Stimulated activated CD4-positive, alpha-beta T cell treated with anti-CD3 and anti-CD28 coated beads, Interleukin-4, amount 100 ng/mL, for 48 hours (primary cell): ENCODE measurements around the gene CCDC116.
"Not testable (repeated sequence)": the region's sequence is repeated elsewhere in the genome, so short reads cannot be mapped to it uniquely, and the experiment has no call there.

Experiments
- DNase-seq, 2 donors: peaks; one replicate each; pipeline ENCODE4 v3.0.0-alpha.2; 2020; ENCODE audit warnings: low read depth in 2 of 2

The CCDC116 gene

DNA sequence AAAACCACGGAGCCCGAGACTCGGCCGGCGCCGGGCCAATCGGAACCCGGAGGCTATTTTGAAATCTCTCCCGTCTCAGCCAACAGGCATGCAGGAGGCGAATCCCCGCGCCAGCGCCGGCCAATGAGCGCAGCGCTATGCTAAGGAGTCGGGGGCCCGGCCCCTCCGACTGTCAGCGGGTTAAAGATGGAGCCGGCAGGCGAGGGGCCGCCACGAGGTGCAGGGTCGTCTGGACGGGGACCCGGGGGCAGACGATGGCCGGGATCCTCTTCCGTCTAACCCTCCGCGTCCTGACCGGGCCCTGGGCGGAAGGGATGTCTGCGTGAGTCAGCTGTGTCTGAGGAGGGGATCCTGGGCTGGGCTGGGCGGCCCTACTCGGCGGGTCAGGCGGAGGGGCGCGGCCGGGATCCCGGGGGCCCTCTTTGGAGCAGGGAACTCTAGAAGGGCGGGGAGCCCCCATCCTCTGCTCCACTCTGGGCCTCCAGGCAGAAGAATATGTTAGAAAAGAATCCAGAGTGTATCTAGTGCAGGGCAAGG is 19.5 kb downstream of the CCDC116 start:
- peak; percentile 85 for DNase-seq

DNA sequence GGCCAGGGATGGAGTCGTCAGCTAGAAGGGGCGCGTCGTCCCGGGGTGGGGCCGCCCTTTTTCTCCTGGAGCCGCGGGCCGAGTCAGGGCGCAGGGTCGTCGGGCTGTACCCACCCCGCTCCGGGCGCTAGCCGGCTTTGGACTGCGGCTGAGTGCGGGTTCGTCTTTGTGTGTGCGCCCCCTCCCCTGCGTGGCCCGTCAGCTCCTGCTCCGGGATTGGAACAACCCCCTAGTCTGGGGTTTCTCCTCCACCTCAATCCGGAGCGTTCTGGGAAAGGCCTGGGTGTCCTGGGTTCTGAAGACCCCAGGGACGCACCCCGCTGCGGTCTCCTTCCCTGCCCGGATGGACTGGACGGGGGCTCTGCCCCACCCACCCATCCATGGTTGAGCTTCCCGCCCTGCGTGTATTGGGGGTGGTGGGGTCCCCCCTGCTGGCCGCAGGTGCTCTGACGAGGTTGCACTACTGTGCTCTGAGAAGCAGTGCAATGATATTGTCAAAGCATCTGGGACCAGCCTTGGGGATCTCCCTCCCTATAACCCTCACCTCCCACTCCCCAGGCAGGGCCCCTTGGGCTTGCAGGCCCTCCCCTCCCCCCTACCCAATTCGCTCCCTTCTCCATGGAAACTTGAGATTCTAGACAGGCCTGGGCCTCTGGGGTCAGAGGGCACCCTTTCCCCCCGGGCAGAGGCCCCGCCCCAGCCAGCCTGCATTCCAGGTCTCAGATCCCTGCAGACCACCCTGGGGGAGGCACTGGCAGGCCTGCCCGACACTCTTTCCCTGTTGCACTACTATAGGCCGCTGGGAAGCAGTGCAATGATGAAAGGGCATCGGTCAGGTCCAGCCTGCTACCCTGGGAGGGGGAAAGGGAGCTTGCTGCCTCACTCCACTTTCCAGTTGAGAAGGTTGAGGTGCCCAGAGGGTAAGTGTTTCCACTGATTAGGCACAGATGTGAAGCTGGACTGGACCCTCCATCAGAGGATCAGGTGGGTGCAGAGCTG is 20.3 kb downstream of the CCDC116 start:
- no peak for DNase-seq

DNA sequence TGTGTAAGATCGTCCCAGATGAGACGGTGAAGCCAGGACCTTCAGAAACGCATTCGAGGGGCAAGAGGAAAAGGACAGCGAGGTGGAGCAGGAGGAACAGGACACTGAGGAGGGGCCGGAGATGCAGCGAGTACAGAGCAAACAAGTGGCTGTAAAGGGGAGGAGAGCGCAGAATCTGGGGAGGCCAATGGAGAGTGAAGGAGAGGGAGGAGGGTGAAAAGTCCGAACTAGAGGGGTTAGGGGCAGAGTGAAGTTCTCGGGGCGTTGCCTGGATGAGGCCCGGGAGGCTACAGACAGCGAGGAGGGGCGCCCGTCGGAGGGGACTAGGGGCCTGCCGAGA is 24.4 kb downstream of the CCDC116 start:
- DNase-seq: no peak

DNA sequence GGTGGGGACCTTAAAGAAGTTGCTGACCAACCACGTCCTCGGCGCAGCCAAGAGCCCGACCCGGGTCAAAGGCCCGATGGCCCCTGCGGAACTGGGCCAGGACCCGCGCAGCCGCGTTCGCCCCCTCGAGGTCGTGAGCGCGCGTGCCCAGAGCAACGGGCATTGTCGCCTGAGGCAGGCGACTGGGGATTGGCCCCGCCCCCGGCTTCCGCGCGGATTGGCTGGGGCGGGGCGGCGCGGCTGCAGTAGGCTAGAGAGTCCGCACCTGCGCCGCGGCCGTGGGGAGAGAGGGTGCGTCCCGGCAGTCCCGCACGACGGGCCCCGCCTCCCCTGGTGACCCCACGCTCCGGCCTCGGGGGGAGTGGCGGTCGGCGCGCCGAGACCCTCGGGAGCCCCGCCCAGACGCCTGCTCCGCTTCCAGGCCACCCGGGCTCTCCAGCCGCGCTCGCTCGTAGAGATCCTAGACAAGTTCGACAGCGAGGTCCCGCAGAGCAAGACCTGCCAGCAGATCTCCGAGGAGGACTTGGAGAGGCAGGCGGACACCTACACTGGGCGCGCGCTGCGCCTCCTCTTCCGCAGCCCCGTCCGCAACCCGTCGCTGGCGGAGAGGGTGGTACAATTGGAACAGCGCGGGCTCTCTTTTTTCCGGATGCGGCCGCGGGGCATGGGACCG is 24.9 kb downstream of the CCDC116 start:
- DNase-seq: peak; percentile 64 to 77

DNA sequence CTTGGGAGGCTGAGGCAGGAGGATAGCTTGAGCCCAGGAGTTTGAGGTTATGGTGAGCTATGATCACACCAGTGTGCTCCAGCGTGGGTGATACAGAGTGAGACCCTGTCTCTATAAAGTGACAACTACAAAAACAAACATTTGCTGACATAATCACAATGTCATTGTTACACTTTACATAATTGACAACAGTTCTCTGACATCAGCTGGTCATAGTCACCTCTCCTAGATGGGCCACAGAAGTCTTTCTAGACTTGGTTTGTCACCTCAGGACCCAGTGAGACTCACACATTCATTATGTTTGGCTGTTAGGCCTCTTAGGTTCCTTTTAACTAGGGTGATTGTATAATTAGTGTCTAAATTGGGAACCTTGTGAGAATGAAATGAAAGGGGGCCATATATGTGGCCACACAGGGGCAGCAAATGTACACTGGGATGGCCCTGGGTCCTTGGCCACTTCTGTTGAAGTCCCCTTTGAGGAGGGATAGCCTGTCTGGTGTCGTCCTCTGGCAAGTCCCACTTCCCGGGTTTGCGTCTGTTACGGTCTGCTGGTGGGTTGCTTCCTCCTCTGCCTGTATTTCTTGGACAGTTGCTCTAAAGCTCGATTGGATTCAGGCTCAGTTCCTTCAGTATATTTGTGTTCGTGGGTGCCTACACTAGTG is 27.4 kb downstream of the CCDC116 start:
- no peak for DNase-seq

DNA sequence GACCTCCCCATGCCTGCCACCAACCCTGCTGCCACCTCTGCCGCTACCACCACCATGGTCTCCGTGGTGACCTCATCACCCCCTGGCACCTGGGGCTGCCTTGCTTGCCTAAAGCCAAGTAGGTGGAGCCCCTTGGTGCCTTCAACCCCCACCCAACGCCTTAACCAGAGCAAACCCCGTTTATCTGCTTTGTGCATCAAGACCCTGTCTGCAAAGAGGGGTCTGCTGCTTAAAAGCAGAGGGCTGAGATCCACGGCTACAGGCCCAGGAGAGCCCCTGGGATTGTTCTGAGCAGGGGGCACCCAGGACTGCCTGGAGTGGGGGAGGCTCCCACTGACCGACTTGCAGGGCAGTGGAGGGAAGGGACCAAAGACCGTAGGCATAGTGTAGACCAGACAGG is 28.3 kb downstream of the CCDC116 start:
- no peak for DNase-seq

DNA sequence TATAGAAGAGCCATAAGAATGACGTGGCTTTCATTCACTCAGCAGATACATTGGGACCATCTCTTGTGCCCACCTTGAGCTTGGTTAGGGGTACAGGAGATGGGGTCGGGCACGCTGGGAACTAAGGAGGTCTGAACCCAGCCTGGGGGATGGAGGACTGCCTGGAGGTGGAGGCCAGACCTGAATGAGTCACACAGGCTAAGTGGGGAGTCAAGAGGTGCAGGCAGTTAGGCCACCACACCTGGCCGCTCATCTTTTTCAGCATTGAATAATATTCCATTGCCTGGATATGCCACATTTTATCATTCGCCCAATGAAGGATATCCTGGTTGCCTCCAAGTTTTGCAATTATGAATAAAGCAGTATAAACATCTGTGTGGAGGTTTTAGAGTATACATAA is 29.4 kb downstream of the CCDC116 start:
- DNase-seq: no peak

DNA sequence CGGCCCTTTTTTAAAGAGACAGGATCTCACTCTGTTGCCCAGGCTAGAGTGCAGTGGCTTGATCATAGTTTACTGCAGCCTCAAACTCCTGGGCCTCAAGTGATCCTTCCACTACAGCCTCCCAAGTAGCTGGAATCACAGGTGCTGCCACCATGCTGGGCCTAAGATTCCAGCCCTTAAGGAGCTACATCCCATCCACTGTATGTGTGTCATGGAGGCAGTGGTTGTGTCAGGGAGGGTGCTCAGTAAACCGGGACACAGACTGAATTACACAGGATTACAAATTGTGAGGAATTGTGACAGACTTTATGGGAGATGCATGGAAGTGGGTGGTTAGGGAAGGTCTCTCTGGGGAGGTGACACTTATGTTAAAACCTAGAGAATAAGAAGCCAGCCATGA is 31.2 kb downstream of the CCDC116 start:
- DNase-seq: no peak

DNA sequence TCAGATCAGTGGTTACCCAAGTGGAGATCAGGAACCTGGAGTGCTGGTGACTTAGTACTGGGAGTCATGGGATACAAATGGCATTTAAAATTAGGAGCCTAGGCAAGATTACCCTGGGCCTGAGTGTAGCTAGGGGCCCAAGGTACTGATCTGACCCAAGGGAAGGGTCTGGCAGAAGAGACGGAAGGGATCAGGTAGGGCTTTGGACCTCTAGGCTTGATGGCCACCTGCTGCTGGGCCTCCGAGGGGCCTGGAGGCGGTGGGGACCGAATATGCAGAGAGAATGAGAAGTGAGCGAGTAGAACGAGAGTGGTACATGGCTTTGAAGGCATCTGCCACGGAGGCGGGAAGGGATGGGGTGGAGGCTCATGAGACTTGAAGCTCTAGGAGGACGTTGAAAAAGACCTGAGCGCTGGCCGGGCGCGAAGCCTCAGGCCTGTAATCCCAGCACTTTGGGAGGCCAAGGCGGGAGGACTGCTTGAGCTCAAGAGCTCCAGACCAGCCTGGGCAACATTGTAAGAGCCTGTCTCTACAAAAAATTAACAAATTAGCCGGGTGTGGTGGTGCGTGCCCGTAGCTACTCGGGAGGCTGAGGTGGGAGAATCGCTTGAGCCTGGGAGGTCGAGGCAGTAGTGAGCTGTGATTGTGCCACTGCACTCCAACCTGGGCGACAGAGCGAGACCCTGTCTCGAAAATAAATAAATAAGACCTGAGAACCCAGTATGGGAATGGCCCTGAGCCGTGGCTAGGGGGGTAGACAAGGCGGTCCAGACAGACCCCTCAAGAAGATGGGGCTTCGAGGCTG is 32.7 kb downstream of the CCDC116 start:
- DNase-seq: no peak

DNA sequence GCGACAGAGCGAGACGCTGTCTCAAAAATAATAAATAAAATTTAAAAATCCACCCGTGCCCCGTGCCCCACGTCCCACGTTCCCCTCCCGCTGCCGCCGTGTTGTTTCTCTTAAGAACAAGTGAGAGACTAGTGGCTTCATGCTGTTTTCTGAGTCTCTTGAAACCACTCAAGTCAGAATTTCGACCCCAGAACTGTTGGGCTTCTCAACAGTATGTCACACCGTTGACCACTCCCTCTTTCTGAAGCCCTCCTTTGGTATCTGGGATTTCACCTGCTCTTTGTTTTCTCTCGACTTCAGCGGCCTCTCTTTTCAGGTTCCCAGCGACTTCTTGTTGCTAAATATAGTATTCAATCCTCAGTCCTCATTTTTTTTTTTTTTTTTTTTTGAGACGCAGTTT is 34.2 kb downstream of the CCDC116 start:
- DNase-seq: no peak

DNA sequence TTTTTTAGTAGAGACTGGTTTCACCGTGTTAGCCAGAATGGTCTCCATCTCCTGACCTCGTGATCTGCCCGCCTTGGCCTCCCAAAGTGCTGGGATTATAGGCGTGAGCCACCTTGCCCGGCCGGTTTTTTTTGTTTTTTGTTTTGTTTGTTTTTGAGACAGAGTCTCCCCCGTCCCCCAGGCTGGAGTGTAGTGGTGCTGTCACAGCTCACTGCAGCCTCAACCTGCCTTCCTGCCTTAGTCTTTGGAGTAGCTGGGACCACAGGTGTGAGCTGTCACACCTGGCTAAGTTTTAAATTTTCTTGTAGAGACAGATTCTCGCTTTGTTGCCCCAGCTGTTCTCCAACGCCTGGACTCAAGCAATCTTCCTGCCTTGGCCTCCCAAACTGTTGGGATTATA is 36.5 kb downstream of the CCDC116 start:
- DNase-seq: no peak

DNA sequence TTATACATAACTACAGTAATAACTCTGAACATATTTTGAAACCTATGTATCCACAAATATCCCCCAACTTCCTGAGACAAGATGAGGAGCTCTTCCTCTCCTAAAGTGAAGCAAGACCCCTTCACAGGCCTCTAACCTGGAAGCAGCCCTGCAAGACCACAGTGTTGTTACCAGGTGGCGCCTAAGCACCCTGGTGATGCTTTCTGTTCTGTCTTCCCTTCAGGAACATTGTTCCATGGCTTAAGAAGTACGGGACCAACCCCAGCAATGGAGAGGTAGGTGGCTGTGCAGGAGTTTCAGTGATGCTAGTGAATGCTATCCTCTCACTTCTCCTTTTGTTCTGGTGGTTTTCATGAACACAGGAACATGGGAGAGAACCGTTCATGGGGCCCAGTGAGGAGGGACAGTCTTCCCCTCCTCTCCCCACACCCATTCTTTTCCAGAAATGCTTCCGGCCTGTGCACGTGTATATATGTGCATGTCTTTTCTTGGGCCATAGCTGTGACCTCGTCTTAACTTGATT is 39.6 kb downstream of the CCDC116 start:
- no peak for DNase-seq

DNA sequence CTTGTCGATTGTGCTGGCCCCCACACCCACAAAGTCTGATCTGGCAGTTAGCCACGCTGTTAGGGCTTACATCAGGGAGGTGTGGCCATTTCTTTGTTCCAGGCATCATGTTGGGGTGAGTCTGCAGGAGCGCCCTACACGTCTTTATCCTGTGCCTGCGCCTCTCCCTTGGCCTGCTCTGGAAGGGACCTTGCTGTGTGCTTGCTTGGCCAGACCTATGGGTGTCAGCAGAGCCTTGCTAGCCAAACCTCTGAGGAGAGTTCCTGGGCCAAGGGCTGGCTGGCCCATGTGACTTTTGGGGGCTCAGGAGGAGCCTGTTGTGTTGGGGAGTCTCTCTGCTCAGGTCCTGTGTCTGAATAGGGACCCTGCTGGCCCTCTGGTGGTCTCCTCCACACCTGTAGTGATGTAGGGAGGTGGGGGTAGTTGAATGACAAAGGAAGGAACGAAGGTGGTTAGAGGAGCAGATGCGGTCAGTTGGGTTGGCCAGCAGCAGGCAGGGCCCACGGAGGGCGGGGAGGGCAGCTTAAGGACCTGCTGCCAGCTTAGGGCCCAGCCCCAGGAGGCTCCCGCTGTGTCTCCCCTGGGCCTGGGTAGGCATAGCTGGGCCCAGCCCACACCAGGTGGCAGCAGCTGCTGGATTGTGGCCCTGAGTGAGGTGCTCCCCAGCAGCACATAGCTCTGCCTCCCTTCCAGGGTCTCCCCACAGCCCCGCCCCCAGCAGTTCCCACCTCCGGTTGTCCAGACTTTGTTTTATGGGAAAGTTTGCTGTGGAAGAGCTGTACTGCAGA is 41.2 kb downstream of the CCDC116 start:
- DNase-seq: no peak

DNA sequence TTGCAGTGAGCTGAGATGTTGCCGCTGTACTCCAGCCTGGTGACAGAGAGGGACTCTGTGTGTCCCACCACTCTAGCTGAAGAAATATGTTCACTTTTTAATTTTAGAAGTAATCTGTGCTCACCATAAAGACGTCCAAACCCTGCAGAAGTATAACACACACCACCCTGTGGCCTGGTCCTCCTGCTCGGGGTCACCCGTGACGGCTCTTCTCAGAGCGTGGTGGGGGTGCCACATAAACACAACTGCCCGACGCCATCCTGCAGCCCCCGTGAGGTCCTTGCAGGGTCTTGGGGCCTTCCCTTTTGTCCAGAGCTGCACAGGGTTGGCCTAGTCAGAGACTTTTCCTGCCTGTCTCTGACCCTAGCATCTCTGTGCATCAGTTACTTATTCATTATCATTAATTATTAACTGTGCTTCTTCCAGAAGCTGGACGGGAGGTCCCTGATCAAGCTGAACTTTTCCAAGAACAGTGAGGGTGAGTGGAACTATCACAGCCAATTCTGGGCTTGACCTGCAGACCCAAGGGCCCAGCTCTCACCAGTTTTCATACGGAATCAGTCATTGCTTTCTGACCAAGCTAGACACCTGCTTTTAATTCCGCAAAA is 42.2 kb downstream of the CCDC116 start:
- no peak for DNase-seq

DNA sequence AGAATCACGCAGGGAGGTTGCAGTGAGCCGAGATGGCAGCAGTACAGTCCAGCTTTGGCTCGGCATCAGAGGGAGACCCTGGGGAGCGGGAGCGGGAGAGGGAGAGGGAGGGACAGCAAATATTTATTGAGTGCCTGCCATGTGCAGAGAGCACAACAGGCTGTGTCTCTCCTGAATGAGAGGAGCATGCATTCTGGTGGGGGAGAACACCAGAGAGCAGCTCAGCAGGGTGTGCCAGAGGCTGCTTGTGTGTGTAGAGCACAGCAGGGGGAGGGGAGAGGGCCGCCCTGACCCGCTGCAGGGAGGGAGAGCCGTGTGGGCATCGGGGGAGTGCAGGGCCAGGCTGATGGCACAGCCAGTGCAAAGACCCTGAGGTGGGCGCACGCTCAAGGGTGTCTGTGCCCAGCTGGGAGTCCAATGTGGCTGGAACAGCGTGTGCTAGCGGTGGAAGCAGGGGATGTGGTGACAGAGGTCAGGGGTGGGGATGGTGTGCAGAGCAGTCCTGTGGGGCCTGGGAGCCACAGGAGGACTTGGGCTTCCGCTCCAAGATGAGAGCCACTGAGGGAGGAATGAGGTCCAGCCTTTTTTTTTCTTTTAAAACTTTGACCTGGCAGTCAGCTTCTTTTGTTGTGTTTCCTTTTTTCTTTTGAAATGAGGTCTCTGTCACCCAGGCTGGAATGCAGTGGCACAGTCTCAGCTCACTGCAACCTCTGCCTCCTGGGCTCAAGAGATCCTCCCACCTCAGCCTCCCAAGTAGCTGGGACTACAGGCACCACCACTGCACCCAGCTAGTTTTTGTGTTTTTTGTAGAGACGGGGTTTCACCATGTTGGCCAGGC is 45.3 kb downstream of the CCDC116 start:
- no peak for DNase-seq

DNA sequence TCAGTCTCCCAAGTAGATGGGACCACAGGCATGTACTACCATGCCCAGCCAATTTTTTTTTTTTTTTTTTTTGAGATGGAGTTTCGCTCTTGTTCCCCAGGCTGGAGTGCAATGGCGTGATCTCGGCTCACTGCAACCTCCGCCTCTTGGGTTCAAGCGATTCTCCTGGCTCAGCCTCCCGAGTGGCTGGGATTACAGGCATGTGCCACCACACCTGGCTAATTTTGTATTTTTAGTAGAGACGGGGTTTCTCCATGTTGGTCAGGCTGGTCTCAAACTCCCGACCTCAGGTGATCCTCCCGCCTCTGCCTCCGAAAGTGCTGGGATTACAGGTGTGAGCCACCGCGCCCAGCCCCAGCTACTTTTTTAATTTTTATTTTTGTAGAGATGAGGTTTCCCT is 46.3 kb downstream of the CCDC116 start:
- DNase-seq: not testable (repeated sequence)

DNA sequence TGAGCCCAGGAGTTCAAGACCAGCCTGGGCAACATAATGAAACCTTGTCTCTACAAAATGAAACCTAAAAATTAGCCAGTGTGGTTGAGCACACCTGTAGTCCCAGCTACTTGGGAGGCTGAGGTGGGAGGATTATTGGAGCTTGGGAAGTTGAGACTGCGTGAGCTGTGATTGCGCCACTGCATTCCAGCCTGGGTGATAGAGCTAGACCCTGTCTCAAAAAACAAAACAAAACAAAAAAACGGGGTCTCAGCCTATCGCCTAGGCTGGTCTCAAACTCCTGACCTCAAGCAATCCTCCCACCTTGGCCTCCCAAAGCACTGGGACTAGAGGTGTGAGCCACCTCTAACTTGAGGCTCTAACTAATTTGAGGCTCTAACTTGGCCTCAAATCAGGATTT is 46.8 kb downstream of the CCDC116 start:
- DNase-seq: no peak

DNA sequence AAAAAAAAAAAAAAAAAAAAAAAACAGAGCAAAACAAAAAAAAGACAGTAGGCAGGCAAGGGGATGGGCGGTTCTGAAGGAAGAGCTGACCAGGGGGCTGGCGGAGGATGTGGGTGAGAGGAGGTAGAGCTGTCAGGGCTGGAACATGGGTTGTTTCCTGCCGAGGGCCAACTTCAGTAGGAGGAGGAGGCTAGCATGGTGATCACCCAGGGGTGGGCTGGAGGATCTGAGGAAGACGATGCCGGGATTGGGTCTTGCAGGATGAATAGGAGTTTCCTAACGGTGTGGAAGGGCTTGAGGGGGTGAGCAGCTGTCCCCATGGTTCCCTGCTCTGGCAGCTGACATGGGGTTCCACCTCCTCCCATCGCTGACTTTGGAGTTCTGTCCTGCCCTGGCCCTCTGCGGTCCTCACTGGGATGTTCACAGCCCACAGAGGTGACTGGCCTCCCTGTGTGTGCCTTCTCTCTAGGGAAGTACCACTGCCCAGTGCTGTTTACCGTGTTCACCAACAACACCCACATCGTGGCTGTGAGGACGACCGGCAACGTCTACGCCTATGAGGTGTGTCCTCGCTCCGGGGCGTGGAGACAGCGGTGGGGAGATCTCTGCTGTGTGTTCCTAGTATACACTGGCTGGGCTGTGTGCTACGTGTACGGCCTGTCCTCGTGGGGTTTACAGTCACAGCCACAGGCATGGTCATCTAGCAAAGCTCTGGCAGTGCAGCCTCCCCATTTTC is 48.4 kb downstream of the CCDC116 start:
- DNase-seq: no peak
